HepG2 (cell line): Measurements from ENCODE around the gene DNM3. TPM values are rescaled to one million over a fixed set of nuclear protein-coding genes. Genes with fewer than 3 reads are reported as not detected.

ENCODE experiments used
- ATAC-seq: fragments of 200-7000 bp; cut with Tn5 transposase; 3 replicates; pipeline ENCODE4 v1.9.1; 2020; ENCODE audit warnings: mild to moderate bottlenecking, moderate library complexity
- BruUV-seq: library from RNA; stranded (reverse); fragments of 400-500 nt; replicated peaks from 2 replicates; lab custom pipeline; 2021; lab: Mats Ljungman, UMichigan
- CTCF ChIA-PET: fragments of 300-600 bp; formaldehyde crosslinking; extraction: SDS; loops from one replicate; lab custom pipeline; 2021; ENCODE audit warnings: low total read pairs, inconsistent platforms, low intra/inter-chr PET ratio; lab: Yijun Ruan, JAX
- POLR2A ChIA-PET: fragments of 350-600 bp; sonication (Branson Sonifier 250); formaldehyde crosslinking; loops from one replicate; lab custom pipeline; 2020; ENCODE audit warnings: antibody characterized with exemption, inconsistent platforms; lab: Yijun Ruan, JAX
- DNase-seq: peaks from one replicate; pipeline ENCODE4 v3.0.0-alpha.2; 2015; ENCODE audit warnings: low spot score
- FAIRE-seq: peaks from 3 replicates; lab custom pipeline; 2011; peaks lifted over from hg19 to GRCh38; lab: Jason Lieb, UNC
- H2AFZ ChIP-seq: one replicate; pipeline ENCODE4 v1.6.1; 2011; ENCODE audit warnings: low read length, inconsistent platforms
- H3K27ac ChIP-seq: fragments of 300-600 bp; 3 replicates; pipeline ENCODE4 v1.8.0; 2011; ENCODE audit warnings: mixed run types, mild to moderate bottlenecking, mixed read lengths, low read length, inconsistent platforms; ENCODE audit not compliant: insufficient read depth; ENCODE audit errors: extremely low read length
- H3K27me3 ChIP-seq, 2 experiments: fragments of 200-600 bp in 1 of 2; 2 replicates in 1 of 2; 3 replicates in 1 of 2; pipeline versions ENCODE4 v1.6.0 to v1.8.0; 2011; ENCODE audit warnings: low read length in 2 of 2, mild to moderate bottlenecking in 2 of 2, moderate library complexity in 2 of 2, inconsistent platforms in 1 of 2; ENCODE audit not compliant: insufficient read depth in 2 of 2, control insufficient read depth in 1 of 2
- H3K36me3 ChIP-seq, 2 experiments: fragments of 200-600 bp in 1 of 2; replicated peaks in 1 of 2; 2 replicates in 1 of 2; 3 replicates in 1 of 2; pipeline versions ENCODE4 v1.5.1 to v1.8.0; 2011; ENCODE audit warnings: low read length in 2 of 2, inconsistent platforms in 1 of 2; ENCODE audit not compliant: insufficient read depth in 2 of 2, control insufficient read depth in 1 of 2
- H3K4me1 ChIP-seq: 2 replicates; pipeline ENCODE4 v1.5.1; 2012; ENCODE audit warnings: low read length, inconsistent platforms; ENCODE audit not compliant: insufficient read depth
- H3K4me2 ChIP-seq: 2 replicates; pipeline ENCODE4 v1.6.0; 2011; ENCODE audit warnings: low read depth, low read length, inconsistent platforms
- H3K4me3 ChIP-seq, 3 experiments: fragments of 200-600 bp in 1 of 3; sonication (generic), shearing (Covaris generic) in 1 of 3; replicated peaks in 1 of 3; 2 replicates each; pipeline ENCODE4 v1.5.1; 2011 to 2016; ENCODE audit warnings: low read length in 3 of 3, inconsistent platforms in 2 of 3, low read depth in 2 of 3, mild to moderate bottlenecking in 2 of 3, control low read depth in 1 of 3, mixed read lengths in 1 of 3; ENCODE audit not compliant: insufficient read depth in 1 of 3
- H3K79me2 ChIP-seq: one replicate; pipeline ENCODE4 v1.6.1; 2011; ENCODE audit warnings: low read length, inconsistent platforms; ENCODE audit not compliant: insufficient read depth
- H3K9ac ChIP-seq: 2 replicates; pipeline ENCODE4 v1.6.0; 2011; ENCODE audit warnings: mild to moderate bottlenecking, low read depth, low read length, inconsistent platforms; ENCODE audit not compliant: insufficient read depth
- H3K9me3 ChIP-seq: 2 replicates; pipeline ENCODE4 v1.5.1; 2012; ENCODE audit warnings: mild to moderate bottlenecking, low read length
- H4K20me1 ChIP-seq: 2 replicates; pipeline ENCODE4 v1.6.0; 2011; ENCODE audit warnings: inconsistent platforms, mild to moderate bottlenecking, low read length, moderate library complexity; ENCODE audit not compliant: insufficient read depth
- ARHGAP35 ChIP-seq: sonication (generic); formaldehyde crosslinking; IDR thresholded peaks from 2 replicates; pipeline ENCODE4 v1.9.0; 2022; ENCODE audit warnings: mild to moderate bottlenecking, inconsistent platforms, moderate library complexity, missing genetic modification reagents, borderline replicate concordance
- ARNT ChIP-seq: fragments of 450-650 bp; IDR thresholded peaks from 2 replicates; pipeline ENCODE4 v1.6.1; 2017
- ATF7 ChIP-seq, 2 experiments: fragments of 450-650 bp in 1 of 2; sonication (generic) in 1 of 2; formaldehyde crosslinking in 1 of 2; IDR thresholded peaks; 2 replicates each; pipeline versions ENCODE4 v1.4.0 to v1.6.1; 2016 to 2020; ENCODE audit warnings: antibody characterized with exemption in 1 of 2, mild to moderate bottlenecking in 1 of 2, missing genetic modification reagents in 1 of 2
- CERS6 ChIP-seq: sonication (generic); formaldehyde crosslinking; IDR thresholded peaks from 2 replicates; pipeline ENCODE4 v1.5.0; 2020; ENCODE audit warnings: missing genetic modification reagents
- DBP ChIP-seq: sonication (generic); formaldehyde crosslinking; IDR thresholded peaks from 2 replicates; pipeline ENCODE4 v1.4.0; 2020; ENCODE audit warnings: missing genetic modification reagents; ENCODE audit errors: not compliant biosample characterization
- KMT2A ChIP-seq: sonication (generic); formaldehyde crosslinking; IDR thresholded peaks from 2 replicates; pipeline ENCODE4 v1.4.0; 2020; ENCODE audit warnings: missing genetic modification reagents
- MLX ChIP-seq: IDR thresholded peaks from 2 replicates; pipeline ENCODE4 v1.6.1; 2016
- MTF1 ChIP-seq: sonication (generic); formaldehyde crosslinking; IDR thresholded peaks from 2 replicates; pipeline ENCODE4 v1.5.0; 2020; ENCODE audit warnings: missing genetic modification reagents
- MYNN ChIP-seq: sonication (generic); formaldehyde crosslinking; IDR thresholded peaks from 2 replicates; pipeline ENCODE4 v1.4.0; 2020; ENCODE audit warnings: mild to moderate bottlenecking, low read depth, missing genetic modification reagents
- NR0B2 ChIP-seq: sonication (generic); formaldehyde crosslinking; IDR thresholded peaks from 2 replicates; pipeline ENCODE4 v1.4.0; 2020; ENCODE audit warnings: mild to moderate bottlenecking, missing genetic modification reagents
- NR2F2 ChIP-seq: IDR thresholded peaks from 2 replicates; pipeline ENCODE4 v1.6.1; 2012; ENCODE audit warnings: low read depth, inconsistent platforms, borderline replicate concordance
- STAT5B ChIP-seq: sonication (generic); formaldehyde crosslinking; IDR thresholded peaks from 2 replicates; pipeline ENCODE4 v1.4.0; 2020; ENCODE audit warnings: missing genetic modification reagents
- ZNF251 ChIP-seq: sonication (generic); formaldehyde crosslinking; IDR thresholded peaks from 2 replicates; pipeline ENCODE4 v1.9.0; 2021; ENCODE audit warnings: mild to moderate bottlenecking, missing genetic modification reagents
- ZNF263 ChIP-seq: sonication (generic); formaldehyde crosslinking; IDR thresholded peaks from 2 replicates; pipeline ENCODE4 v1.4.0; 2020; ENCODE audit warnings: missing genetic modification reagents
- ZNF274 ChIP-seq: sonication (generic); formaldehyde crosslinking; IDR thresholded peaks from 2 replicates; pipeline ENCODE4 v1.5.1; 2020; ENCODE audit warnings: mild to moderate bottlenecking, missing genetic modification reagents
- ZNF331 ChIP-seq: sonication (generic); formaldehyde crosslinking; IDR thresholded peaks from 2 replicates; pipeline ENCODE4 v1.4.0; 2020; ENCODE audit warnings: missing genetic modification reagents
- ZNF414 ChIP-seq: sonication (generic); formaldehyde crosslinking; IDR thresholded peaks from 2 replicates; pipeline ENCODE4 v1.5.0; 2020; ENCODE audit warnings: missing genetic modification reagents
- ZNF816 ChIP-seq: sonication (generic); formaldehyde crosslinking; IDR thresholded peaks from 2 replicates; pipeline ENCODE4 v1.8.0; 2022; ENCODE audit warnings: missing genetic modification reagents, mild to moderate bottlenecking, borderline replicate concordance
- ZNF850 ChIP-seq: sonication (generic); formaldehyde crosslinking; conservative IDR thresholded peaks from 2 replicates; pipeline ENCODE4 v1.9.0; 2021; ENCODE audit warnings: mild to moderate bottlenecking, missing genetic modification reagents
- WGBS: methylation state at CpG from one replicate; pipeline ENCODE4 v1.1.6; 2017; ENCODE audit warnings: low lambda C conversion rate; 5-methylcytosine and 5-hydroxymethylcytosine counted together
- in situ Hi-C: cut with HindIII; loops from 2 replicates; pipeline ENCODE4 v1.10.0; 2017; ENCODE audit warnings: low pct_unique_long_range_greater_than_20kb; ENCODE audit not compliant: extremely low pct_ligation_motif_present
- intact Hi-C: fragments of 100-400 bp; cut with micrococcal nuclease; formaldehyde crosslinking; loops from one replicate; pipeline ENCODE4 v1.10.0; 2022; ENCODE audit not compliant: unreplicated experiment
- polyA plus RNA-seq, 8 experiments: library from polyadenylated mRNA; depleted of rRNA in 3 of 8; stranded (reverse) in 7 of 8; unstranded in 1 of 8; fragments of >200 nt; fragmentation: Illumina TruSeq in 4 of 8; extraction: Trizol in 4 of 8; gene quantifications; 2 replicates each; pipeline versions ENCODE4 v1.2.1 to v1.2.3, GENCODE V29; 2011 to 2016; ENCODE audit warnings: low read depth in 4 of 8, missing spikeins in 1 of 8, mixed read lengths in 1 of 8; ENCODE audit not compliant: insufficient read depth in 1 of 8
- total RNA-seq, 5 experiments: library from RNA; depleted of rRNA; stranded (reverse); fragments of >200 nt; fragmentation: Illumina TruSeq; extraction: Trizol; gene quantifications; 2 replicates each; pipeline ENCODE4 v1.2.3, GENCODE V29; 2016; ENCODE audit warnings: low read depth in 1 of 5
- TF ChIP-seq, protein P1 (sequence below): sonication (generic); formaldehyde crosslinking; conservative IDR thresholded peaks from 2 replicates; pipeline ENCODE4 v1.8.0; 2022; ENCODE audit warnings: missing genetic modification reagents

DNM3 gene
- total and polyA plus RNA-seq, 2 of the 13 experiments (the other 11 are each of a cell fraction or from before 2014, with no cell fraction given), result 0.05 TPM; not detected in 1

DNA sequence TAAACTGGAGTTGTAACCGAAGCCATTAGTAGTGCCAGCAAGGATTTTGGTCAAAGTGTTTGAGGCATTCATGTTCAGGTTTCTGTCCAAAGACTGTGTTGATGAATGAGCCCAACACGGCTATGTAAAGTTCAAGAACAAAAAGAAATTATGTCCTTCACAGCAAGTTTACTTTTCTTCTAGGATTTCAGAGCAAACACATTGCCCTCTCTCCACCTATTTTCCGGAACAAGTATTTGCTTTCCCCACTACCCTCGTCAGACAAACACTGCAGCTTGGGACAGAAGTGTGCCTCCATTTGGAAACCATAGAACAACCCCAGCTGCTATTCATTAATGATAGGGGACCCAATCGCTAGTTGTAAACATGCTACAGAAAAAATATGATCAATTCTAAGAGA is 427.8 kb downstream of the DNM3 start:
- Histone ChIP-seq H3K79me2 (no peaks in the 10 kb centered on the region), H2AFZ (peak overlapping the region; percentile 0), H3K4me1 (peaks cover 42% of the 10 kb centered on the region), H3K27ac (peak overlapping the region; percentile 16), H3K4me3 (peak overlapping the region in 2 of 3 experiments; percentile 27 to 37; a peak in 4 of 6 replicates), H4K20me1 (no peaks in the 10 kb centered on the region), H3K9me3 (no peaks in the 10 kb centered on the region), H3K4me2 (peak overlapping the region; percentile 63), H3K36me3 (no peaks in the 10 kb centered on the region), H3K27me3 (peaks cover 0 to 7% of the 10 kb centered on the region in 2 experiments; a peak in 3 of 5 replicates), H3K9ac (no peak overlapping the region)
- no TSS peak for BruUV-seq
- in situ Hi-C loops (no loop called here), intact Hi-C loops (loop anchor here (5.0 kb wide), 1 partner anchor 128 kb away; no protein-coding TSS in a partner anchor)
- CTCF ChIA-PET, result no interaction called here
- ATAC-seq (peak; percentile 92), DNase-seq (peak; percentile 82), FAIRE-seq (peak; percentile 82)
- POLR2A ChIA-PET, result no interaction called here
- WGBS, result 0% methylated on average over 5 of the region's 5 CpGs
- TF ChIP-seq ATF7 (IDR thresholded peaks at IDR 0.05) (no peak), ATF7 (CRISPR knock-in tag; IDR thresholded peaks at IDR 0.05) (no peak), ZNF414 (no peak), ZNF331 (peak; percentile 56; the same call in 1 of the 2 replicates), ZNF816 (CRISPR knock-in tag) (peak; percentile 66; the same call in 1 of the 2 replicates), ZNF263 (no peak), ZNF274 (CRISPR knock-in tag) (no peak), NR0B2 (no peak), MYNN (no peak), CERS6 (CRISPR knock-in tag) (no peak), NR2F2 (no peak), ARHGAP35 (CRISPR knock-in tag) (no peak), ARNT (no peak), STAT5B (CRISPR knock-in tag) (no peak), ZNF850 (CRISPR knock-in tag) (no peak), DBP (CRISPR knock-in tag) (no peak), ZNF251 (no peak), KMT2A (no peak), MLX (no peak), MTF1 (CRISPR knock-in tag) (no peak)
- TF ChIP-seq, protein P1, sequence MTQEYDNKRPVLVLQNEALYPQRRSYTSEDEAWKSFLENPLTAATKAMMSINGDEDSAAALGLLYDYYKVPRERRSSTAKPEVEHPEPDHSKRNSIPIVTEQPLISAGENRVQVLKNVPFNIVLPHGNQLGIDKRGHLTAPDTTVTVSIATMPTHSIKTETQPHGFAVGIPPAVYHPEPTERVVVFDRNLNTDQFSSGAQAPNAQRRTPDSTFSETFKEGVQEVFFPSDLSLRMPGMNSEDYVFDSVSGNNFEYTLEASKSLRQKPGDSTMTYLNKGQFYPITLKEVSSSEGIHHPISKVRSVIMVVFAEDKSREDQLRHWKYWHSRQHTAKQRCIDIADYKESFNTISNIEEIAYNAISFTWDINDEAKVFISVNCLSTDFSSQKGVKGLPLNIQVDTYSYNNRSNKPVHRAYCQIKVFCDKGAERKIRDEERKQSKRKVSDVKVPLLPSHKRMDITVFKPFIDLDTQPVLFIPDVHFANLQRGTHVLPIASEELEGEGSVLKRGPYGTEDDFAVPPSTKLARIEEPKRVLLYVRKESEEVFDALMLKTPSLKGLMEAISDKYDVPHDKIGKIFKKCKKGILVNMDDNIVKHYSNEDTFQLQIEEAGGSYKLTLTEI (CRISPR knock-in tag), result no peak
